AG10803 (cell line): Measurements from ENCODE around the gene JAM2.

ENCODE experiments used
- DNase-seq: peaks from one replicate; pipeline ENCODE4 v3.0.0; 2010; ENCODE audit warnings: low read depth
- H3K4me3 ChIP-seq: 2 replicates; pipeline ENCODE4 v1.5.1; 2011; ENCODE audit warnings: mild to moderate bottlenecking, low read length, control low read depth
- TF ChIP-seq, protein P1 (sequence below): conservative IDR thresholded peaks from 2 replicates; pipeline ENCODE4 v1.5.1; 2011; ENCODE audit warnings: mild to moderate bottlenecking, low read length, control low read depth, inconsistent platforms

JAM2 gene, protein sequence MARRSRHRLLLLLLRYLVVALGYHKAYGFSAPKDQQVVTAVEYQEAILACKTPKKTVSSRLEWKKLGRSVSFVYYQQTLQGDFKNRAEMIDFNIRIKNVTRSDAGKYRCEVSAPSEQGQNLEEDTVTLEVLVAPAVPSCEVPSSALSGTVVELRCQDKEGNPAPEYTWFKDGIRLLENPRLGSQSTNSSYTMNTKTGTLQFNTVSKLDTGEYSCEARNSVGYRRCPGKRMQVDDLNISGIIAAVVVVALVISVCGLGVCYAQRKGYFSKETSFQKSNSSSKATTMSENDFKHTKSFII

DNA sequence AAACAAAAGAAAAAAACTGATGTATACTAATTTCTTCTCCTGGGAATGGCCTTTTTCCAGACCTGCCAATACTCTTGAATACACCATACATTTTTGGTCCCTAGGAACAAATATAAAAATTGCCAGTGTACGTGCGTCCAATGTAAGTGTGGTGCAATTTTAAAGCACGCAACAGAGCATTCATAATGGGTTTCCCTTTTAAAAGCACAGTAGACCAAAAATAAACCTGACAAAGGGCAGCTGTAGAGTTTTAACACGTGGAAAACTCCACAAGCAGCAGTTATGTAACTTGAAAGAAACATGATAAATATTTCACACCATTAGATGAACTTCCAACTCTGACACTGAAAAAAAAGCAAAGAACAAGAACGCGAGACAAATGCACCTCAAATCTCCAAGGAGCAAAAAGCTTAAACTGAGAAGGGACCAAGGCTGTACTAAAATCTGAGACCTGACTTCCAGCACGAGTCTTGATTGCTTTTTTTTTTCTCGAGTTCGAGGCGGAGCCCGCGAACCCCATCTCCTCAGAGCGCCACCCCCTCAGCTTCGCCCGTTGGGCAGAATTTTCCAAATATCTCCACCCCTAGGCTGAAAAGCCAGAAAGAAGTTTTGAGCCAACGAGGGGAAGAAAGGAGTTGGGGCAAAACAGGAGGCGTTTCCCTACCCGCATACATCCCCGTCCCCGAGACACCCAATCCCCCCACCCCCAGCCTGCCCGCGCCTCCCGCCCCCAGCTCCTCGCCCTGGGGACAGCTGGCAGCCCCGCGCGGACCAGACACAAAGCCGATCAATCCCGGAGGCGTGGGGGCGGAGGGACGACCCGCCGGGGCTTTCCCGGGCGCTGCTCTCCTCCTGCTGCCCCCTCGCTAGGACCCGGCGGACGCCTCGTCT, at the start of gene JAM2:
Gene JAM2 (plus strand): TSS at position 599 of the 891 bp plus-strand sequence. CDS start 564 bp downstream, outside the sequence.
- TF ChIP-seq, protein P1, sequence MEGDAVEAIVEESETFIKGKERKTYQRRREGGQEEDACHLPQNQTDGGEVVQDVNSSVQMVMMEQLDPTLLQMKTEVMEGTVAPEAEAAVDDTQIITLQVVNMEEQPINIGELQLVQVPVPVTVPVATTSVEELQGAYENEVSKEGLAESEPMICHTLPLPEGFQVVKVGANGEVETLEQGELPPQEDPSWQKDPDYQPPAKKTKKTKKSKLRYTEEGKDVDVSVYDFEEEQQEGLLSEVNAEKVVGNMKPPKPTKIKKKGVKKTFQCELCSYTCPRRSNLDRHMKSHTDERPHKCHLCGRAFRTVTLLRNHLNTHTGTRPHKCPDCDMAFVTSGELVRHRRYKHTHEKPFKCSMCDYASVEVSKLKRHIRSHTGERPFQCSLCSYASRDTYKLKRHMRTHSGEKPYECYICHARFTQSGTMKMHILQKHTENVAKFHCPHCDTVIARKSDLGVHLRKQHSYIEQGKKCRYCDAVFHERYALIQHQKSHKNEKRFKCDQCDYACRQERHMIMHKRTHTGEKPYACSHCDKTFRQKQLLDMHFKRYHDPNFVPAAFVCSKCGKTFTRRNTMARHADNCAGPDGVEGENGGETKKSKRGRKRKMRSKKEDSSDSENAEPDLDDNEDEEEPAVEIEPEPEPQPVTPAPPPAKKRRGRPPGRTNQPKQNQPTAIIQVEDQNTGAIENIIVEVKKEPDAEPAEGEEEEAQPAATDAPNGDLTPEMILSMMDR: no peak
- peak within 1 kb of the TSS; percentile 67 for H3K4me3 ChIP-seq
- DNase-seq: peak; percentile 27

DNA sequence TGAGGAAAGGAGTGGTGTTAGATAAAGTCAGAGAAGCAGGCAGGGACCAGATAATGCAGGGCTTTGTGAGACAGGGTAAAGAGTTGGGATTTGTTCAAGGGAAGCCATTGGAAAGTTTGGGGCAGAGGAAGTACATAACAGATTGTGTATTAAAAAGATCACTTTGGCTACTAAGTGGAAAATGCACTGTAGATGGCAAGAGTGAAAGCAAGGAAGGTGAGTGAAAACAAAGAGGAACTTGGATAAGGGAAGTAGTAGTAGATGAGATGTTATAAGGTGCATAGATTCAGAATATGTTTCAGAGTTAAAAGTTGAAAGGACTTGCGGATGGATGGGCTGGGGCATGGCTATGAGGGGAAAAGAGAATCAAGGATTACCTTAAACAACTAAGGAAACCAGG, 49.2 kb upstream of the JAM2 start:
- DNase-seq: no peak
- H3K4me3 ChIP-seq: no peak overlapping the region
- TF ChIP-seq, protein P1: no peak

DNA sequence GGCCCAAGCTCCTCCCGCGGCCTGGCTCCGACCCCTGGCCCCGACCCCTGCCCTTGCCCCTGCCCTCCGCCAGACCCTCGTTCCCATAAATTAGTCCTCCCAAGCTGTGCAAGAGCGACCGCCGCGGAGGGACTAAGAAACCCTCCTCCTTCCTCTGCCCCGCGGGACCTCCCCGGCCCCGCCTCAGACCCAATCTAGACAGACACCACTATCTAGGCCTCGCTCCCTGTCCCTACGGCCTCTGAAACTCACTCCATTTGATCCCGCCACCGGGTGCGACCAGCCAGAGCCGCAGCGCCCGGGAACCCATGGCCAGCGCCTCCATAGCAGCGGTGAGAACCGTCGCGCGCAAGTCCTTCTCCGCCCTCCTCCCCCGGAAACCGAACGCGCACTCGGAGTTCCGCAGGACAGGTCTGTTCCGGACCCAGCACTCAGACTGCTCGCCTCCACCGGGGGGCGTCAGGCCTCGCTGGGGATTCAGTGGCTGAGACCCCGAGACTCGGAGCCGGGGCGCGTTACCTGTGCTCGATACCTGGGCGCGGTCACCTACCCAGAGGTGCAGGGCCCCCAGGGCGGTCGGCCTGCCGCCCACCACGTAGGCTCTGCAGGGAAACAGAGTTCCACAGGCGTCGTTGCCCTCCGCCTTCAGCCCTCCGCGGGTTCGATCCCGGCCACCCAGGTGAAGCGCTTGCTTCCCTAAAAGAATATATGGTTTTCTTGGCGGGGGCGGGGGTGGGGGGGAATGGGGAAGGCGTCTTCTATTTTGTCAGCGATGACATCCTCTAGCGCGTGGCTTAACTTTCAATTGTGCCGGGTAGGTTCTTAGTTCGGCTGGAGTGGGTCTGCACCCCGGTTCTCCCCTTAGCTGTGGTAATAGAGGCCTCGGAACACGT, 31.7 kb upstream of the JAM2 start, which contains the start of gene MRPL39:
Gene MRPL39 (minus strand): TSS at position 331 of the 893 bp plus-strand sequence. CDS start 6 bp downstream, at position 325.
- peak; percentile 85 for DNase-seq
- TF ChIP-seq, protein P1: peak; percentile 66
- H3K4me3 ChIP-seq: peak within 1 kb of the TSS; percentile 87

- DNase-seq: peak; percentile 77
- TF ChIP-seq, protein P1: peak; percentile 95
- H3K4me3 ChIP-seq: peak overlapping the region; percentile 87
Measured at GRCh38 chr21:25608044-25608737, 30.9 kb upstream of the JAM2 start.

DNA sequence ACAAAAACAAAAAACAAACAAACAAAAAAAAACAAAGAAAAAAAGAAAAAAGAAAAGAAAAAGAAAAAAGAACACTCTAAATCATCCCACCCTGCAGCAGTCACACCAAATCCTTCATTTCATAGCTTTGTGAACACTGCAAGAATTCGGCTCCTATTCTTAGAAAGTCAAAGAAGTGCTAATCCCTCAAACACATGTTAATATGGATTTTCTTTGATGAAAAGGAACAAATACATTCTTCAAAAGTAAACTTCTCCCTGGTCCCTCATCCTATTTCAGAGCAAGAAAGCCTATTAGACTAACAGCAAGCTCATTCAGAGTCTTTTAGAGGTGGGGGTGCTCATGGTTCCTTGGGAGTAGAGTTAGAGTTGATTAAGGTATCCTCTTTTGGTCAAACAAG, 24.6 kb upstream of the JAM2 start:
- no peak overlapping the region for H3K4me3 ChIP-seq
- TF ChIP-seq, protein P1: no peak

GRCh38 chr21:25615880-25616279, 23.2 kb upstream of the JAM2 start:
- H3K4me3 ChIP-seq: no peak overlapping the region
- DNase-seq: no peak
- TF ChIP-seq, protein P1: no peak

More for the DNA sequence above, 24.6 kb upstream of the JAM2 start:
- DNase-seq: no peak
